Activated CD4-positive, alpha-beta T cell treated with anti-CD3 and anti-CD28 coated beads for 1 hour (primary cell): Measurements from ENCODE around the gene AKT1.

Experiments used
- DNase-seq: peaks from one replicate; pipeline ENCODE4 v3.0.0-alpha.2; 2020

The AKT1 gene

GRCh38 chr14:104771374-104771773 lies 24.2 kb downstream of the AKT1 start:
- no peak for DNase-seq

GRCh38 chr14:104770851-104771272 lies 24.7 kb downstream of the AKT1 start:
- no peak for DNase-seq

DNA sequence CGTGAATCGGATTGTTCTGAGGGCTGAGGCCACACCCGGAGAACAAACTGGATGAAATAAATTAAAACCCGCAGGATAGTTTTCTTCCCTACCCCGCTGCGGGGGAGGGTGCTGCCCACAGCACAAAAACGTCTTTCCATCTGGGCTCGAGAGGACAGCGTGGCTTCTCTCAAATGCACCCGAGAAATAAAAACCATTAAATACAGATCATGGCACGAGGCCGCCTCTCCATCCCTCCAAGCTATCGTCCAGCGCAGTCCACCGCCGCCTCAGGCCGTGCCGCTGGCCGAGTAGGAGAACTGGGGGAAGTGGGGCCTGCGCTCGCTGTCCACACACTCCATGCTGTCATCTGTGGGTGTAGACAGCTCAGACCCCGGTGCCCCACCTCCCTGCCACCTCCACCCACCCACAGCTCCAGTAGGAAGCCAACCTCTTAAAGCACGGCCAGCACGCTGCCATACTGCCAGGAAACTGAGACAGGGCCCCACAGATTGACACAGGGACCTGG lies 25.4 kb downstream of the AKT1 start:
- no peak for DNase-seq

DNA sequence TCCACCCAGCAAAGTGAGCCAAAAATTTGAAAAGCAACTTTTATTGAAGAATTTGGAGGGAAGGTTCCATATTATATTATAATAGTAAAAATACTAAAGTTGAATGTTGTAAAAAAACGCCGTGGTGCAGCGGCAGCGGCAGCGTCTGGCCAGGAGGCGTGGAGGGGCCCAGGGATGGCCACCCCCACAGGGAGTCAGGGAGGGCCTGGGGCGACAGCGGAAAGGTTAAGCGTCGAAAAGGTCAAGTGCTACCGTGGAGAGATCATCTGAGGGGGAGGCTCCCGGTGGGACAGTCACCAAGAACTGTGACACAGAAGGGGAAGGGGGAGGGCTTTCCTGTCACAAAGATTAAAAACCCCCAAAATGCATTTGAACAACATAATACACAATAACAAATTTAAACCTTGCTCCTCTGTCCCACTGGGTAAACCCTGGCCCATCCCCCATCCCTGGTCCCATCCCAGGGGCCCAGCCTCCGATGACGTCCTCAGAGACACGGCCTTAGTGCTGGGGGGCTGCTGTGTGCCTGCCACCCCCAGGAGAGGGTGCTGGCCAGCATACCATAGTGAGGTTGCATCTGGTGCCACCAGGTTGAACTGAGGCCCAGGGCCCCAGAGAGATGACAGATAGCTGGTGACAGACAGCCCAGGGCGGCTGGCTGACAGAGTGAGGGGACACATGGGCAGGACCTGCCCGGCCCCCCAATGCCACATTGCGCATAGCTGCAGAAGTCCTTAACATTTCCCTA lies 26.1 kb downstream of the AKT1 start:
- no peak for DNase-seq

- peak; percentile 87 for DNase-seq
Observed at GRCh38 chr14:104768437-104769323, 26.9 kb downstream of the AKT1 start.

DNA sequence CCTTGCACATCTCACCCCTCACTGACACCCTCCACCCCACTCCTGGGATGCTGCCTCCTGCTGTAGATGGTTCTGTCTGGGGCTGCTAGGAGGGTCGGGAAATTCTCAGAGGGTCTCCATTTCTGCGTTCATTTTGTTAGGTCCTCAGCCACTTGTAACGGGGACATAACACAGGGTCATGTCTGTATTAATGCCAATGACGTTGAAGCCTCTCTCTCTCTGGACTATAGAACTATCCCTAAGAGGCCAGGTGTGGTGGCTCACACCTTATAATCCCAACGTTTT lies 28.0 kb downstream of the AKT1 start:
- DNase-seq = no peak

DNA sequence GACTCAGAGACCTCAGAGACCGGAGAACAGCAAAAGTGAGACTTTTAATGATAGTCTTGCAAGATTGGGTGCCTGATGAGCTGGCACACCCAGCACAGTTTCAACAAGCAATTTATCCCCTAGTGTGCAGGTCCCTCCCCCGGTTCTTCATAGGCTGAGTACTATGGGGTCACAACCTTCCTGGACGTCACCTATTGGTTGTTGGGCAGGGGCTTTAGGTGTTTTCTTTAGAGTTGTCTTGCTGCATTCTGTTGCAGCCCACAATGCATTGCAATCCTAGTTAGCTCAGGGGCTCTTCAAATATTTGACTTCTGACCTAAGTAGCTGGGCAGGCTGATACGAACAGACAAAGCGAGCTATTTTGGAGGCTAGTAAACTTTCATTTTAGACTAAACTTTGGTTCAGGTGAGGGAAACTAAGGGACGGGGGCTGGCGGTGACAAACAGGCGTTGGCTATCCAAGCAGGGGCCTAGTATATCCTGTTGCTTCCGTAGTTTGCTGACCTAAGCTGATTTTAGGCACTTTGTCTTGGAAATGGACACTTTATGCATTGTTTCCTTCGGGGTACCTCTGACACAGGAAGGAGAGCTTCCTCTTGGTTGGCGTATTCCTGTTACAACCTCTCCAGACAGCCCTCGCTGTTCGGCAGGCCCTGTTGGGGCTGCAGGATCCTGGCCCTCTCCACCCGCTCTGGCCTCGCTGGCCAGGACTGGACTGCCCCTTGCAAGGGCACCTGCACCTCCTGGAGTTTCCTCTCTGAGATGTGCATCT lies 28.5 kb downstream of the AKT1 start:
- DNase-seq = no peak

DNA sequence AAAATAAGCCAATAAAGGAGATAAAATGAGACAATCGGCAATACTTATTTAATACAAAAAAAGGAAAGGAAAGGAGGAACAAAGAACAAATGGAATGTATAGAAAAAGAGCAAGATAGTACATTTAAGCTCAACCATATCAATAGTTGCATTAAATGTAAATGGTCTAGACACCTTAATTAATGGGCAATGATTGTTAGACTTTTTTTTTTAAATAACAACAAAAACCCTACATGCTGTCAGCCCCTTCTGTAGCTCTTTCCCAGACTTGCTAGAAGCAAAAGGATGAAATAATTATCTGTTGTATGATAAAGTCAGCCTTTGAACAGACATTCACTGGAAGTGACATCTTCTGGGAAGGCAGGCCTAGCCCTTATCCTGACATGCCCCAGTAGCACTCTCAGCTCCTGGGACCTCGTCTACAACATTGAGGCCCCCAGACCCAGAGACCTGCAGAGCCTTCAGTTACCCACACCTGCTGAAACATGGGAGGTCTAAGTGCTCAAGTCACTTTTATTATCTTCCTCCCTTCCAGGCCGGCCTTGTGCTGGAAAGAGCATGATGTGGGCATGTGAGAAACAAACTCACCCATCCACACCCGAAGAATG lies 29.2 kb downstream of the AKT1 start:
- DNase-seq = no peak

DNA sequence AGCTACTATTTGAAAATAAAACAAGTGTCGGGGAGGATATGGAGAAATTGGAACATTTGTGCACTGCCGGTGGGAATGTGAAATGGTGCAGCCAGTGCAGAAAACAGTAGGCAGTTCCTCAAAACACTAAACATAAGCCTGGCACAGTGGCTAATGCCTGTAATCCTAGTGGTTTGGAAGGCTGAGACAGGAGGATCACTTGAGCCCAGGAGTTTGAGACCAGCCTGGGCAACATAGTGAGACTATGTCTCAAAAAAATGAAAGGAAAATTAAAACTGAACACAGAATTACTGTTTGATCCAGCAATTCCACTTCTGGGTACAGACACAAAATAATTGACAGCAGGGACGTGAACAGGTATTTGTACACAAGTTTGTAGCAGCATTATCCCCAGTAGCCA lies 30.0 kb downstream of the AKT1 start:
- no peak for DNase-seq

GRCh38 chr14:104758981-104759969 lies 36.3 kb downstream of the AKT1 start:
- no peak for DNase-seq

DNA sequence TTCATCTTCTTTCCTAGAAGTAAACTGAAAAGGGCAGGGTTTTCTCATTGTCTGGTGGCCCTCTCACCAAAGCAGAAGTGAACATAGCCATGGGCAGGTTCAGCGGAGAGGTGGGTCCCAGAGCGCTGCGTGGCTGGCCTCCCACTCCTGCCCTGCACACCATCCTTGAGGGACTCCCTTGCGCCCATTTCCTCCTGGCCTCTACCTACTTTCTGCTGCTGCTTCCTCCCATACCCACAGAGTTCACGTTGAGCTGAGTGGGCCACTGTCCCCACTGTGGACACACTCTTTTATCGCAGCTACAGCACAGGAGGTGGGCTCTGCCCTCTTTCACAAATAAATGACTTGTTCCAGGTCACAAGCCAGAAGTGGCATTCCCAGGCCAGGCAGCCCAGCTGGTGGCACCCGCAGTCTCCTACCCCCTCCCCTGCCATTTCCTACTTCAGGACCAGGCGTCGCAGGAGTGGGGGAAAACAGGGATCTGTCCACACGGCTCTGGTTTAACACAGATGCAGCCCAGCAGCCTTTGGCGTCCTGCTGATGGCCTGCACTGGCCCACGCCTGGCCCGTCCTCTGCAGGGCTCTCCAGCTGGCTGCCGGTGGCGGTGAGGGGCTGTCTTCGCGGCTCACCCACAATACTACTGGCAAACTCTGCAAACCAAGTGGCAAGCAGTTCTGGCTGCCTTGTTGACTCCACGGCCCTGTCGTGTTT lies 37.7 kb downstream of the AKT1 start:
- DNase-seq = no peak

GRCh38 chr14:104757238-104757585 lies 38.3 kb downstream of the AKT1 start:
- no peak for DNase-seq

- DNase-seq = no peak
Observed at GRCh38 chr14:104756477-104757237, 38.9 kb downstream of the AKT1 start.

GRCh38 chr14:104755621-104756020 lies 39.9 kb downstream of the AKT1 start:
- DNase-seq = no peak

DNA sequence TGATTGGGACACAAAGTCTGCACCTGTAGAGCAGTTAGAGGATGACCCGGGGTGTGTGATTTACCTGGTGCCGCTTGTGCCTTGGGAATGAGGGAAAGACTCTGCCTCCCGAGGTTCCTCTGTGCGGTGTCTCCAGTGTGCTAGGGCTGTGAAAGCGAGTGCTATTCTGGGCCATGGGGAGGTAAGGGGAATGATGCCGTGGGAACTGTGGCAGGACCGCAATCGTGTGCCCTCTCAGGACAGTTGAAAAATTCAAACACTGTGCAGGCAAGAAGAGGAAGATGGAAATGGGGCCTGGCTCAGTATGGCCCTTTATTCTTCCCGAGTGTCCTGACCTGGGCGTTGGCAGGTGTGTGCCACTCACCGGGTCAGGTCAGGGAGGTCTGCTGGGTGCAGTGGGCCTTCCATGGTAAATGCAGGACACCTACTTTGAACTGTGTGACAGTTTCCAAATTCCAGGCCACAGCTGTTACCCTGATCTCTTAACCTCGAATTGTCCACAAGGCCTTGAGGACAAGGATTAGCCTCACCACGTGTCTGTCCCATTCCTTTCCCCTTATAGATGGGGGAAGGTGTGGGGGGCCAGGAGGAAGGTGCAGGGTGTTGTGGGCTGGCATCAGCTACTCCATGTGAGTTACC lies 41.2 kb downstream of the AKT1 start:
- DNase-seq = no peak

DNA sequence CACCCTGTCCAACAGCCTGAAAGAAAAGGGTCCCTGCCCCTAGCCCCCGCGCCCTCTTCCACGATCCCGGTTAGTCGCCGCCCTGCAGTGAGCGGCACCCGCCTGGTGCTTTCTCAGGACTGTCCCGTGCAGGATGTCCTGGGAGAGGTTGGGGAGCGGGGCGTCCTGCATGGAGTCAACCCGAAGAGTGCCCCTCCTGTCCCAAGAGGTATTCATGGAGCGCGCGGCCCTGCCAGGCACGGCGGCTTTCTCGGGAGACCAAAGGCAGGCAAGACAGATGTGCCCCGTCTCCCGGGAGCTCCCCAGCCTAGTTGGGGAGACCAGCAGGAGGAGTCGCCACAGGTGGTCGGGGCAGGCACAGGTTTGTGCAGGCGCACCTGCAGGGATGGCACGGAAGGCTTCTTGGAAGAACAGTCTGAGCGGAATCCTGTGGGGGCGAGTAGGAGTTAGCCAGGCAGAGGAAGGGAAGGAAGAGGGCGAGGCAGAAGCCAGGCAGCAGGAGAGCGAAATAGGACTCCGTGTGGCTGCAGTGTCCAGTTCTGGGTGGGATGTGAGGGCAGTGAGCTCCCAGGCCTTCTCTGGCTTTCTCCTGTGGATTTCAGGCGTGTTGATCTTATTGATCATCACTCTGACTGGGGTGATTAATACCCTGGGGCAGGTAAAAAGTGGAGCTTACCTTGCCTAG lies 41.9 kb downstream of the AKT1 start:
- DNase-seq = no peak

DNA sequence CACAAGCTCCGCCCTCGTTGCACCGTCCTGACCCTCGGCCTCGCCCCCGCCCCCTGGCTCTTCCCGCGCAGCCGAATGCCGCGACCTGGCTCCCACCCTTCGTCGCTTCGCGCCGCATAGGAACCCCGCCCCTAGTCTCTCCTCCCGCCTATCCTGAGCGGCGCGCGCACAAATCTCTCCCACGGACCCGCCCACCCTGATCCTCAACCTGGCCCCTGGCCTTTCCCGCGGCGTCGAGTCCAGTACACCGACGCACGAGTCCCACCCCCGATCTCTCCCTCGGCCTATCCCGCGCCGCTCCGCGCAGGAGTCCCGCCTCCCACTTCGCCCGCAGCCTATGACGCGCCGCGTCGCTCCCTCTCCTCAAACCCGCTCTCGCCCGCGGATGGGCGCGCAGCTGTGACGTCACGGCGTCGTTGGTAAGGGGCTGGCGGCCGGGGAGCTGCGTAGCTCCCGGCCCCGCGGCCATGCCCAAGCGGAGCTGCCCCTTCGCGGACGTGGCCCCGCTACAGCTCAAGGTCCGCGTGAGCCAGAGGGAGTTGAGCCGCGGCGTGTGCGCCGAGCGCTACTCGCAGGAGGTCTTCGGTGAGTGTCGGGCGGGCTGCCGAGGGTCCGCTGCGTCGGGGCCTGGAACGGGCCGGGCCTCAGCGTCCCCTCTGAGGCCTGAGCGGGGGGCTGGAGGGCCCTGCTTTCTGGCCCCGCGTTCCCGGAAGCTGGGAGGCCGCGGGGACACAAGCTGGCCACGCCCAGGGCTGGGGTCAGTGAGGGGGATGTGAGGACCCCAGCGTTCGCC lies 42.6 kb downstream of the AKT1 start, which contains the start of gene SIVA1:
TSS of gene SIVA1 (plus strand) at position 413 of the 793 bp plus-strand sequence. CDS start at position 468, 55 bp downstream.
- DNase-seq = peak; percentile 99

DNA sequence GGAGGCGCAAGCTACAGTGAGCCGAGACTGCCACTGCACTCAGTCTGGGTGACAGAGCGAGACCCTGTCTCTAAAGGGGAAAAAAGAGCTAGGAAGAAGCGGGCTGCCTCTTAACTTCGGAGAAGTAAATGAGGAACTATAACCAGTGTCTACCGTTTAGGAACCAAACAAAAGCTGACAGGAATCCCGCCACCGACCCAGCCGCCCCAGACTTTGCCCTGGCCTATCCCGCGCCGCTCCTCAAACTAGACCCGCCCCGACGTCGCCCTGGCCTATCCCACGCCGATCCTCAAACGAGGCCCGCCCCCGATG lies 43.2 kb downstream of the AKT1 start:
- no peak for DNase-seq
